ENCODE measurements around the gene HJV.

The HJV gene

GRCh38 chr1:145972580-145972979 is 49.0 kb downstream of the HJV start:
- DNase-seq, result no peak

Data from left hindlimb (tissue), 1 donor.